K562 (cell line): Measurements from ENCODE around the gene MEIS2. TPM values are rescaled to one million over a fixed set of nuclear protein-coding genes. Genes with fewer than 3 reads are reported as not detected.

ENCODE experiments used
- ATAC-seq: fragments of 200-7000 bp; cut with Tn5 transposase; 3 replicates; pipeline ENCODE4 v1.9.1; 2020; ENCODE audit warnings: moderate library complexity
- BruUV-seq: library from RNA; stranded (reverse); fragments of 400-500 nt; replicated peaks from 2 replicates; lab custom pipeline; 2021; lab: Mats Ljungman, UMichigan
- CTCF ChIA-PET: fragments of 300-600 bp; formaldehyde crosslinking; extraction: SDS; loops from one replicate; lab custom pipeline; 2021; ENCODE audit warnings: low intra/inter-chr PET ratio; lab: Yijun Ruan, JAX
- POLR2A ChIA-PET: fragments of 300-600, 350-650 bp; sonication (Branson Sonifier 250); formaldehyde crosslinking; extraction: SDS; loops from one replicate; lab custom pipeline; 2021; ENCODE audit warnings: antibody characterized with exemption, inconsistent platforms; lab: Yijun Ruan, JAX
- DNase-seq, 4 experiments: peaks; one replicate each; pipeline versions ENCODE4 v3.0.0 to v3.0.0-alpha.2; 2011 to 2018; ENCODE audit warnings: low spot score in 3 of 4, mixed read lengths in 3 of 4; ENCODE audit errors: extremely low read depth in 1 of 4
- FAIRE-seq: peaks from 2 replicates; lab custom pipeline; 2011; peaks lifted over from hg19 to GRCh38; lab: Jason Lieb, UNC
- H2AFZ ChIP-seq: 2 replicates; pipeline ENCODE4 v1.6.0; 2011; ENCODE audit warnings: low read depth, low read length, control low read depth, inconsistent platforms
- H3K27ac ChIP-seq: fragments of 200-600 bp; 3 replicates; pipeline ENCODE4 v1.8.0; 2011; ENCODE audit warnings: low read depth, mild to moderate bottlenecking, control low read depth, inconsistent platforms, low read length, moderate library complexity, mixed read lengths; ENCODE audit errors: extremely low read depth
- H3K27me3 ChIP-seq, 2 experiments: fragments of 300-600 bp in 1 of 2; 2 replicates in 1 of 2; 3 replicates in 1 of 2; pipeline versions ENCODE4 v1.6.0 to v1.8.0; 2011; ENCODE audit warnings: inconsistent platforms in 2 of 2, low read length in 2 of 2, mild to moderate bottlenecking in 1 of 2, mixed read lengths in 1 of 2, moderate library complexity in 1 of 2; ENCODE audit not compliant: control insufficient read depth in 2 of 2, insufficient read depth in 2 of 2
- H3K36me3 ChIP-seq: fragments of 300-600 bp; 3 replicates; pipeline ENCODE4 v1.8.0; 2011; ENCODE audit warnings: mild to moderate bottlenecking, low read length, inconsistent platforms; ENCODE audit not compliant: control insufficient read depth, insufficient read depth
- H3K4me1 ChIP-seq, 2 experiments: fragments of 200-600 bp in 1 of 2; replicated peaks in 1 of 2; 2 replicates in 1 of 2; 3 replicates in 1 of 2; pipeline versions ENCODE4 v1.5.1 to v1.8.0; 2011; ENCODE audit warnings: inconsistent platforms in 2 of 2, low read length in 2 of 2, mild to moderate bottlenecking in 1 of 2, mixed read lengths in 1 of 2, moderate library complexity in 1 of 2; ENCODE audit not compliant: control insufficient read depth in 2 of 2, insufficient read depth in 2 of 2
- H3K4me2 ChIP-seq: 2 replicates; pipeline ENCODE4 v1.6.1; 2011; ENCODE audit warnings: low read length, control low read depth, inconsistent platforms, mixed read lengths; ENCODE audit not compliant: insufficient read depth
- H3K4me3 ChIP-seq: fragments of 200-600 bp; sonication (generic), shearing (Covaris generic); 2 replicates; pipeline ENCODE4 v1.5.1; 2016; ENCODE audit warnings: control low read depth, inconsistent platforms
- H3K79me2 ChIP-seq: fragments of 200-600 bp; 3 replicates; pipeline ENCODE4 v1.8.0; 2011; ENCODE audit warnings: low read length, inconsistent platforms; ENCODE audit not compliant: control insufficient read depth, insufficient read depth
- H3K9ac ChIP-seq, 2 experiments: 2 replicates each; pipeline versions ENCODE4 v1.6.0 to v1.6.1; 2011; ENCODE audit warnings: low read depth in 2 of 2, low read length in 2 of 2, control low read depth in 1 of 2, inconsistent platforms in 1 of 2, mild to moderate bottlenecking in 1 of 2, mixed read lengths in 1 of 2; ENCODE audit not compliant: insufficient read depth in 1 of 2
- H3K9me1 ChIP-seq: one replicate; pipeline ENCODE4 v1.6.0; 2011; ENCODE audit warnings: inconsistent platforms, mild to moderate bottlenecking, low read length, moderate library complexity; ENCODE audit not compliant: control insufficient read depth, insufficient read depth
- H3K9me3 ChIP-seq: replicated peaks from 2 replicates; pipeline ENCODE4 v1.5.1; 2011; ENCODE audit warnings: low read depth, low read length, inconsistent platforms; ENCODE audit not compliant: control insufficient read depth, insufficient read depth
- H4K20me1 ChIP-seq: replicated peaks from 2 replicates; pipeline ENCODE4 v1.6.1; 2011; ENCODE audit warnings: low read length, inconsistent platforms, mixed read lengths; ENCODE audit not compliant: control insufficient read depth, insufficient read depth
- ARID1B ChIP-seq: fragments of 450-650 bp; IDR thresholded peaks from 2 replicates; pipeline ENCODE4 v1.6.1; 2016; ENCODE audit warnings: antibody characterized with exemption, mild to moderate bottlenecking, inconsistent platforms
- MEIS2 ChIP-seq: fragments of 450-650 bp; IDR thresholded peaks from 2 replicates; pipeline ENCODE4 v1.6.1; 2014; ENCODE audit warnings: mild to moderate bottlenecking; ENCODE audit not compliant: partially characterized antibody
- ZBTB12 ChIP-seq: fragments of 250-450 bp; sonication (Bioruptor Pico); IDR thresholded peaks from 2 replicates; pipeline ENCODE4 v1.4.0; 2020
- WGBS: fragments of 100-300 bp; shearing (Covaris generic); methylation state at CpG from one replicate; pipeline ENCODE4 v1.1.6; 2016; ENCODE audit warnings: low coverage, mixed read lengths; ENCODE audit not compliant: insufficient coverage; ENCODE audit errors: missing lambda C conversion rate; 5-methylcytosine and 5-hydroxymethylcytosine counted together
- in situ Hi-C: fragments of 300-500 bp; cut with MboI; formaldehyde crosslinking; loops from 4 replicates; pipeline ENCODE4 v1.15.0; 2018; ENCODE audit warnings: inconsistent platforms, mixed read lengths
- intact Hi-C: fragments of 100-400 bp; cut with micrococcal nuclease; formaldehyde crosslinking; loops from 2 replicates; pipeline ENCODE4 v1.14.2; 2022
- polyA plus RNA-seq, 8 experiments: library from polyadenylated mRNA; depleted of rRNA in 4 of 8; stranded (reverse) in 5 of 8; unstranded in 3 of 8; fragments of >200 nt; fragmentation: Nextera tagmentation in 2 of 8; fragmentation: Illumina TruSeq in 1 of 8; extraction: Ambion mirVana in 2 of 8; extraction: Trizol in 1 of 8; gene quantifications; 2 replicates each; pipeline versions ENCODE4 v1.2.1 to v1.2.3, GENCODE V29; 2011 to 2014; ENCODE audit warnings: inconsistent platforms in 1 of 8, missing spikeins in 1 of 8
- total RNA-seq, 7 experiments: library from RNA; depleted of rRNA in 6 of 7; stranded (reverse); fragments of >200 nt in 6 of 7; fragmentation: Illumina TruSeq in 2 of 7; extraction: Trizol in 2 of 7; gene quantifications; 2 replicates each; pipeline versions ENCODE4 v1.2.1 to v1.2.3, GENCODE V29; 2011 to 2021; ENCODE audit warnings: low replicate concordance in 1 of 7
- TF ChIP-seq, protein P1 (sequence below), 2 experiments: IDR thresholded peaks in 1 of 2; conservative IDR thresholded peaks in 1 of 2; 2 replicates each; pipeline ENCODE4 v1.6.1; 2016; ENCODE audit warnings: low read depth in 2 of 2, mild to moderate bottlenecking in 1 of 2, missing compliant biosample characterization in 1 of 2, missing genetic modification characterization in 1 of 2, moderate library complexity in 1 of 2

The MEIS2 gene
- total and polyA plus RNA-seq, 9 of the 15 experiments (the other 6 are each of a cell fraction or from before 2014, with no cell fraction given) = 7.5 to 64.2 (median 22.3) TPM

DNA sequence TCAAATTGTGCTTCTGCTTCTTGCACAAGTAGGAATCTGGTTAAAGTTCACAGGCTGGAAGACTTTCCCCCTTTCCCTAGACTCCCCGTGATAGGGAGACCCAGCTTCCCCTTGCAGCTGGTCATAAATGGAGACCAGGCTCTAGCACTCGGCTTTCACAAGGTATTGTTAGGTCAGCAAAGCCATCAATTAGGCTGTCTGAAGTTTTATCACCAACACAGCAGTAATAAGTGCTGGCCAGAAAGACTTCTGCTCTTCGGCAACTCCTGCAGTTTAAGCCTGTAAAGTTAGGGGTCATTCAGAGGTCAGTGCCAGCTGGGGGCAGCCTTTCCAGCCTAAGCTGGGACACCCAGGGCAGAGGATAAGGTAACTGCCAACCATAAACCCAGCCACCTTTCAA is 203.4 kb downstream of the MEIS2 start (continued):
- TF ChIP-seq MEIS2 (peak; percentile 90), ARID1B (no peak)
- TF ChIP-seq, all 486 proteins: peak for 8

DNA sequence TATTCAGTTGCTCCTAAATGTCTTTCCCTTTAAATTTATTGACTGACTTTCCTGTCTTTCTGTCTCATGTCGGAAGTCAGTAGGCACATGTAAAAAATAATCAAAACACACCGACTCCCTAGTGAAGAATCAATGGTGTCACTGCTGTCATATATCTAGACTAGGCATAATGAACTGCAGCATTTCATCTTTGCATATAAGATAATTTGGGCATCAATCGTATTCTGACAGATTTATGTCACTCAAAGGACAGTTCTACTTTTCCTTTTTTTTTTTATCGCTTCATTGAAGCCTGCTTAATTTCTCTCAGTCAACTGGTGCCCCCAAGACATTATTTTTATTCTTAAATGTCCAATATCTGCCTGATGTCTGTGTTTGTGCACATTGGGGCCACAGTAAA is 206.3 kb downstream of the MEIS2 start:
- Histone ChIP-seq H3K79me2 (no peaks in the 10 kb centered on the region), H3K4me2 (no peak overlapping the region), H3K9me3 (no peaks in the 10 kb centered on the region), H3K4me1 (peaks cover 9 to 14% of the 10 kb centered on the region in 2 experiments; a peak in 4 of 5 replicates), H3K9ac (no peak overlapping the region), H2AFZ (no peak overlapping the region), H4K20me1 (no peaks in the 10 kb centered on the region), H3K27ac (no peak overlapping the region), H3K36me3 (peaks cover 50% of the 10 kb centered on the region; the same call in 2 of the 3 replicates), H3K4me3 (no peak overlapping the region), H3K27me3 (no peaks in the 10 kb centered on the region), H3K9me1 (no peaks in the 10 kb centered on the region)
- FAIRE-seq = no peak
- POLR2A ChIA-PET = no interaction called here
- BruUV-seq = no TSS peak
- in situ Hi-C loops (loop anchor here (25.0 kb wide), 1 partner anchor 993 kb away; no protein-coding TSS in a partner anchor), intact Hi-C loops (no loop called here)
- DNase-seq = no peak
- ATAC-seq = no peak
- WGBS = 90% methylated on average over 4 of the region's 4 CpGs
- CTCF ChIA-PET = no interaction called here
- no peak for TF ChIP-seq ZBTB12 (CRISPR knock-in tag)
- TF ChIP-seq, protein P1, sequence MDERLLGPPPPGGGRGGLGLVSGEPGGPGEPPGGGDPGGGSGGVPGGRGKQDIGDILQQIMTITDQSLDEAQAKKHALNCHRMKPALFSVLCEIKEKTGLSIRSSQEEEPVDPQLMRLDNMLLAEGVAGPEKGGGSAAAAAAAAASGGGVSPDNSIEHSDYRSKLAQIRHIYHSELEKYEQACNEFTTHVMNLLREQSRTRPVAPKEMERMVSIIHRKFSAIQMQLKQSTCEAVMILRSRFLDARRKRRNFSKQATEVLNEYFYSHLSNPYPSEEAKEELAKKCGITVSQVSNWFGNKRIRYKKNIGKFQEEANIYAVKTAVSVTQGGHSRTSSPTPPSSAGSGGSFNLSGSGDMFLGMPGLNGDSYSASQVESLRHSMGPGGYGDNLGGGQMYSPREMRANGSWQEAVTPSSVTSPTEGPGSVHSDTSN (CRISPR knock-in tag; IDR thresholded peaks at IDR 0.05; ENCODE audit: low read depth) = no peak
- TF ChIP-seq, protein P1 (tag; conservative IDR thresholded peaks at IDR 0.05; ENCODE audit: low read depth) = 0 out of 2 replicates have a peak, but pooled peaks have one; percentile 24
